ENCODE data around the gene TMEM63A.
"Not testable (repeated sequence)": the region's sequence is repeated elsewhere in the genome, so short reads cannot be mapped to it uniquely, and the experiment has no call there.

The TMEM63A gene

GRCh38 chr1:225908013-225908640 lies 25.9 kb upstream of the TMEM63A start:
- DNase-seq, result no peak

- no peak for DNase-seq
Measured at GRCh38 chr1:225907341-225907740, 25.2 kb upstream of the TMEM63A start.

GRCh38 chr1:225906467-225906866 lies 24.3 kb upstream of the TMEM63A start:
- no peak for DNase-seq

DNA sequence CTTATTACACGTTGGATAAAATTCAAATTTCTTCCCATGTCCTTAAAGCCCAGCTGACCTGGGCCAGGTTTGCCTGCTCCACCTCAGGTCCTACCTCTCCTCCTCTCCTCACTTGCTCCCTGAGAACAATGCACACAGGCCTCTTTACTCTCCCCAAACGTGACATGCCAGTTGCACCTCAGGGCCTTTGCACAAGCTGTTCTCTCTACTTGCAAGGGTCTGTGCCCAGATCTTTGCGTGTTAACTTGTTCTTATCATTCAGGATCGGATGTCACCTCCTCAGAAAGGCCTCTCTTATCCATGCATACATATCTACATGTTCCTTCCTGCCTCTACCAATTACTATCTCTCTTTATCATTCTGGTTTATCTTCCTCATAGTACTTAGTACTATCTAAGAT lies 21.4 kb upstream of the TMEM63A start:
- no peak for DNase-seq

GRCh38 chr1:225899044-225899925 lies 17.1 kb upstream of the TMEM63A start:
- DNase-seq, result no peak

DNA sequence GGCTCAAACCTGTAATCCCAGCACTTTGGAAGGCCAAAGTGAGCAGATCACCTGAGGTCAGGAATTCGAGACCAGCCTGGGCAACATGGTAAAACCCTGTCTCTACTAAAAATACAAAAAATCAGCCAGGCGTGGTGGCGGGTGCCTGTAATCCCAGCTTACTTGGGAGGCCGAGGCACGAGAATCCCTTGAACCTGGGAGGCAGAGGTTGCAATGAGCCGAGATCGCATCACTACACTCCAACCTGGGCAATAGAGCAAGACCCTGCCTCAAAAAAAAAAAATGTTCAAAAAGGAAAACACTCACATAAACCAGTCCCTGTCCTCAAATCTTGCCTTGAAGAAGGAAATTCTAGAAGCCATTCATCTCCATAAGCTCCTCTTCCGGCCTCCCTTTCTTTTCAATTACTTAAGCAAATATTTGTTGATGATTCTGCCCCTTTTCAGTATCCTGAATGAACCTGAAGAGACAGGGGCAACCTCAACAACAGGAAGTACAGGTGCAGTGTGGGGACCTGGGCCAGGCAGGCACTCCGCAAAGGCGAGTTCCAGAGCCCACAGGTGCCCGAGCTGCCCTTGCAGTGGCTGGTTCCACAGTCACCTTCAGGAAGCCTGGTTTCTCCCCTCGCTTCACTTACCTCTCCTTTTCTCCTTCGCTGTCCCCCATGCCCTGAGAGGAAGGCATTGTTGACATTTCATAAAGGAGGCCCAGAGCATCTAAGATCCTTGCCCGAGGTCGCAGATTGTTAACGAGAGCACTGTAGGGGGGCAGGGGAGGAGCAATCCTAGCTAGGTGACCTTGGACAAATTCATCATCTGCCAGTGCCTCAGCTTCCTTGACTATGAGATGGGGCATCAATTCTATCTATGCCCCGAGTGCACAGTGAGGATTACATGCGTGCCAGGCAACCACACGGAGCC lies 15.7 kb upstream of the TMEM63A start:
- DNase-seq, result peak; percentile 43

- DNase-seq, result peak; percentile 68
Measured at GRCh38 chr1:225896937-225897549, 14.9 kb upstream of the TMEM63A start.

DNA sequence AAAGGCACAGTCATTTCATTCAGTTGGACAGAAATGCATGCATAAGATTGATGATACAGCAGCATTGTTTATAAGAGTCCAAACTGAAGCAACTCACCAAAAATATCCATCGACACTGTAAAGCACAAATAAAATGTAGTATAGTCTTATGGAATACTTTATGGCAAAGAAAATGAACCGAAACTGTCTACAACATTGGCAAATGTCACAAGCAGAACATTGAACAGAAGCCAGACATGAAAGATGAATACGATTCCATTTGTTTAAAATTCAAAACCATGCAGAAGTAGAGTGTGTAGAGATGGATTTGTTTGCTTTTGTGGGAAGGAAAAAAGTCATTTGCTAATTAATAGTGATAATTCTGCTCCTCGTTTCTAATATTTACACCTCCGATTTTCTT lies 14.3 kb upstream of the TMEM63A start:
- no peak for DNase-seq

DNA sequence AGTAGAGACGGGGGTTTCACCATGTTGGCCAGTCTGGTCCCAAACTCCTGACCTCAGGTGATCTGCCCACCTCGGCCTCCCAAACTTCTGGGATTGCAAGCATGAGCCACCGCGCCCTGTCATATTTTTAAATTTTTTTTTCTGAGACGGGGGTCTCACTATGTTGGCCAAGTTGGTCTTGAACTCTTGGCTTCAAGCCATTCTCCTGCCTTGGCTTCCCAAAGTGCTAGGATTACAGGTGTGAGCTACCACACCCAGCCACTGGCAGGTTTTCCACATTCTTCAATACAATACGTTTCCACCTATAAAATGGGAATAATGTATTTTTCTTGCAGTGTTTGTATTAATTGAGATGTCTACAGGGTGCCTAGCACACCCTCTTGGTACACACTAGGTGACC lies 10.1 kb upstream of the TMEM63A start:
- DNase-seq, result no peak

DNA sequence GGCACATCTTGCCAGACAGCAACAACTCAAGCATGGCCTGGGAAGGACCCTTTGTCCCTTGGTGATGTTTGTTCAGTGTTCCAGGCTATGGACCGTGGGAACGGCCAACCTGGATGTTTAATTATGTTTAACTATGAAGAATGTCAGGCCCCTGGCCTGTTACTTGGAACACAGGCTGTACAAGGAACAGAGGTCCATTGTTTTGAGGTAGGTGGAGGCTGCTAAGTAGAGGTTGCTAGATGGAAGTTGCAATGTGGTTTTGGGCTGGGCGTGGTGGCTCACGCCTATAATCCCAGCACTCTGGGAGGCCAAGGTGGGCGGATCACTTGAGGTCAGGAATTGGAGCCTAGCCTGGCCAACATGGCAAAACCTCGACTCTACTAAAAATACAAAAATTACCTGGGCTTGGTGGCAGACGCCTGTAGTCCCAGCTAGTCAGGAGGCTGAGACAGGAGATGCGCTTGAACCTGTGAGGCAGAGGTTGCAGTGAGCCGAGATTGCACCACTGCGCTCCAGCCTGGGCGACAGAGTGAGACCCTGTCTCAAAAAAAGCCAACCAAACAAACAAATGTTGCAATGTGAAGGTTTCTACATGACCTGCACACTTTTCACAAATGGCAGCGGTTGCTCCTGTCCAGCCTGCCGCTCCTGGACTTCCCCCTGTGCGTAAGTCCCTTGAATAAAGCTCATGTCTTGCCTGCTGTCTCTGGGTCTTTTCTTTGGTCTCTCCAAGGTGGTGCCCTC lies 9.2 kb upstream of the TMEM63A start:
- DNase-seq, result no peak

DNA sequence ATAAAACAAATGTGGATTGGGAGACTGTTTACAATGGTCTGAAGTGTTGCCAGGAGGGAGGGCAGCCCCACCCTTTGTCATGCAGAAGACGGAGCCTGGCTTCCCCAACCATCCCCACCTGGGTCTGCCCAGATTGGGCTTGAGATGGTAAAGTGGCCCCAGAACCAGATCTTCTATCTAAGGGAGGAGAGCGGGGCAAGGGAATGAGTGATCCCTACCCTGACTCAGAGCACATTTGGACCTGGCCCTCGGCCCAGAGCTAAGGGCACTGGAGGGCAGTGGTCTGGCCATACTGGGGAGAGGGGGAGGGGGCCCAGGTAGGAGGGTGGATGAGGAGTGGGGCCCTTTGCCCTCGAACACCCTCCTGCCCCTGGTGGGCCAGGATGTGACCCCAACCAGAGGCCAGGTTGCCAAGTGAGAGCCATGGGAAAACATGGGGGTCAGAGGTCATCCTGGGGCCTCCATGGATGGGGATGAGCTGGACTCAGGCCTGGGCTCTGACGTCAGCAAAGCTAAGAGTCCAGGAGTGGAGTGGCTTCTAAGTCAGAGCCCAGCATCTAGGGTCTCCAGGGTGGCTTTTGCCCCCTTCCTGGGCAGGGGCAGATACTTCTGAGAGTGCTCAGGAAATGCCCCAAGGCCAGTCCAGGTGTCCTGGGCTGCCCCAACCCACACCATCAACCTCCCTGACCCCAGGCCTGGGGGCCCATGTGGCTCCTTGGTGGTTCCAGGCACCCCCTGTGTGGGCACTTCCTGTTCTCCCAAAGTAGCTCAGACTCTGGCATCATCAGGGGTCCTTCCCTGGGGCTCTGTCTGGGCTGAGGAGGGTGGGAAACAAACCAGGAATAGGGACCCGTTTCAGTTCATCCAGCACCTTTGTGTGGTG lies 8.4 kb upstream of the TMEM63A start:
- no peak for DNase-seq

DNA sequence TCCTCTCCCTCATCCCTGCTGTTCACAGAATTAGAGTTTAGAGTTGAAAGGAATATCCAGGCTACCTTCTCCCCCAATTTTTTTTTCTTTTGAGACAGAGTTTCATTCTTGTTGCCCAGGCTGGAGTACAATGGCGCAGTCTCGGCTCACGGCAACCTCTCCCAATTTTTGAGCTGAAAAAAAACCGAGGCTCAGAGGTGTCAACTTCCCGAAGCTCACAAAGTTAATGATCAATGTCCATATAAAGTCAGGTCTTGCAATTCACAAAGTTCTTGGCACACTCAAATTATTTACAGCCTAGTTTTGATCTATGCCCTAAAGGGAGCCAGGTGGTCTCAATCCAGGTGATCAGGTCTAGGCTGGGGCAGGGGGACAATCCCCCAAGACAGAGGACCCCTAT lies 7.6 kb upstream of the TMEM63A start:
- no peak for DNase-seq

GRCh38 chr1:225888898-225889601 lies 6.9 kb upstream of the TMEM63A start, which contains the start of gene LEFTY1:
TSS of gene LEFTY1 (minus strand) at chr1:225889146. CDS start at chr1:225889066, 80 bp downstream.
- DNase-seq, result no peak

GRCh38 chr1:225888289-225888897 lies 6.2 kb upstream of the TMEM63A start:
- DNase-seq, result no peak

DNA sequence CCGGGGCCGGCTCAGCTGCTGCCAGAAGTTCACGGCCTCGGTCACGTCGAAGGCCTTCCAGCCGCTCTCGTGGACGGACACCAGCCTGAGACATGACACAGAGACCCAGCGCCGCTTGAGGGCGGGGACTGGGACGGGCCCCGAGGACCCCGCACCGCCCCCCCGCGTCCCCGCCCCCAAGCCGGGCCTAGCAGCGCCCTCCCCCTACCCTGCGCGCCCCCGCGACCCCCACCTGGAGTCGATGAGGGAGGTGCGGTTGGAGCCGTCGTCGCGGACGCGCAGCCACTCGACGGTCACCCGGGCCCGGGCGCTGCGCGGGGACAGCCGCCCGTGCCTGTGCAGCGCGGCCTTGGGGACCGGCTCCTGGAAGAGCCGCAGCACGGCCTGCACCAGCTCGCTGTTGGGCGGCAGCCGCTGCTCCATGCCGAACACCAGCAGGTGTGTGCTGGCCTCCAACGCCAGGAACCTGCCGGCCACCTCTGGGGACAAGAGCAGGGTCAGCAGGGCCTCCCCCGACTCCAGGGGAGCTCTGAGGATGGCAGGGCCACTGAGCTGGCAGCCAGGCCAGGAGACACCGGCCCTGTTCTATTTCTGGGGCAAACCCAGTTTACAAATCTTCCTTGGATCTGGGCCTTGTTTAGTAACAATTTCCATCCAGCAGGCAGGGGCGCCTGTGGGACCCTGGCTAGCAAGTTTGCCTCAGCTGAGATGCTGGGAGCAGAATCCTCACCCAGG lies 5.5 kb upstream of the TMEM63A start:
- DNase-seq, result not testable (repeated sequence)

DNA sequence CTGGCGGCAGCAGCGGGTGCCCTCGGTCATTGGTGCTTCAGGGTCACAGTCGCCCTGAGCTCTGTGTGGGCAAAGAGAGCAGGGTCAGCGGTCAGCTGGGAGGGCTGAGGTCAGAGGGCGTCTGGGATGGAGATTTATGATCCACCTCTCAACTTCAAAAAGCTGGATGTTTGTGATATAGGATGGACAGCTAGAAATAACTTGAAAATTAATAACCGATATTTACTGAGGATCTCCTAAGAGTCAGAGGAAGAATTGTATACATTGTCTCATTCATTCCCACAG lies 4.8 kb upstream of the TMEM63A start:
- no peak for DNase-seq

- no peak for DNase-seq
Measured at GRCh38 chr1:225886159-225887029, 4.2 kb upstream of the TMEM63A start.

GRCh38 chr1:225885336-225885735 lies 3.2 kb upstream of the TMEM63A start:
- DNase-seq, result no peak
